ENCODE data around the gene VWA7. TPM values are rescaled to one million over a fixed set of nuclear protein-coding genes. Genes with fewer than 3 reads are reported as not detected.

Gene VWA7
- total RNA-seq, 3 donors from 2014 or later: under 0.01 to 1.6 TPM; not detected in 1

DNA sequence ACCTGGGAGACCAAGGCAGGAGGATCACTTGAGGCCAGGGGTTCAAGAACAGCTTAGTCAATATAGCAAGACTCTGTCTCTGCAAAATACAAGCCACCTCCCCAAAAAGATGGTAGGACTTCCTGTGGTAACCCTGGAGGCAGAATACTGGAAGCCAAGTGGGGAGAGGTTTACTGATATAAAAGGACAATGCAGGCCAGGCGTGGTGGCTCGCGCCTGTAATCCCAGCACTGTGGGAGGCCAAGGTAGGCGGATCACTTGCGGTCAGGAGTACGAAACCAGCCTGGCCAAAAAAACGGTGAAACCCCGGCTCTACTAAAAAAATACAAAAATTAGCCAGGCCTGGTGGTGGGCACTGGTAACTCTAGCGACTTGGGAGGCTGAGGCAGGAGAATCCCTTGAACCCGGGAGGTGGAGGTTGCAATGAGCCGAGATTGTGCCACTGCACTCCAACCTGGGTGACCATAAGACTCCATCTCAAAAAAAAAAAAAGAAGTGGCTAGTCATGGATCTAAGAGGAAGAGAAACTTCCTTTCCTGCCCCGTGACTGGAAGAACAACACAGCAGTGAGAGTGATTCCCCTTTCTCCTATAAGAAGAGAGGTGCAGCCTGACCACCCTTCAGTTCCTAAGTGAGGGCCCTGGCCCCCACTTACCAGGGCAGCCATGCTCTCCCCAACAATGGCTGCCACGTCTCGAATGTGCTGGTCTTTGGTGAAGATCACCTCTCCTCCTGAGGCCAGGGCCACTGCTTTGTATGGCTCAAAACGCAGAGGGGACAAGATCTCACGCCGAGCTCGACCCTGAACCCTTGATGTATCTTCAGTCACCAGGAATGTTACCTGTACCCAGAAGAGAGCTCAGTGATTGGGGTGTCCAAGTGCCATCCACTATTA is 8.5 kb downstream of the VWA7 start:
- DNase-seq (ENCODE audit: low spot score in 2 of 2): no peak
- Histone ChIP-seq H3K4me1 (no peaks in the 10 kb centered on the region), H3K27me3 (no peaks in the 10 kb centered on the region), H3K9me3 (no peaks in the 10 kb centered on the region), H3K4me3 (no peak overlapping the region), H3K36me3 (no peaks in the 10 kb centered on the region), H3K27ac (no peak overlapping the region)
- intact Hi-C loops (cut with DNase I; ENCODE audit: low total_unique reads): loop anchor here (10.0 kb wide), 1 partner anchor 64 kb away; the partner anchor contains the start of genes ABHD16A and LY6G6F
- TF ChIP-seq POLR2AphosphoS5 (IDR thresholded peaks at IDR 0.05) (no peak), POLR2A (IDR thresholded peaks at IDR 0.05) (no peak)
- TF ChIP-seq, protein P1, sequence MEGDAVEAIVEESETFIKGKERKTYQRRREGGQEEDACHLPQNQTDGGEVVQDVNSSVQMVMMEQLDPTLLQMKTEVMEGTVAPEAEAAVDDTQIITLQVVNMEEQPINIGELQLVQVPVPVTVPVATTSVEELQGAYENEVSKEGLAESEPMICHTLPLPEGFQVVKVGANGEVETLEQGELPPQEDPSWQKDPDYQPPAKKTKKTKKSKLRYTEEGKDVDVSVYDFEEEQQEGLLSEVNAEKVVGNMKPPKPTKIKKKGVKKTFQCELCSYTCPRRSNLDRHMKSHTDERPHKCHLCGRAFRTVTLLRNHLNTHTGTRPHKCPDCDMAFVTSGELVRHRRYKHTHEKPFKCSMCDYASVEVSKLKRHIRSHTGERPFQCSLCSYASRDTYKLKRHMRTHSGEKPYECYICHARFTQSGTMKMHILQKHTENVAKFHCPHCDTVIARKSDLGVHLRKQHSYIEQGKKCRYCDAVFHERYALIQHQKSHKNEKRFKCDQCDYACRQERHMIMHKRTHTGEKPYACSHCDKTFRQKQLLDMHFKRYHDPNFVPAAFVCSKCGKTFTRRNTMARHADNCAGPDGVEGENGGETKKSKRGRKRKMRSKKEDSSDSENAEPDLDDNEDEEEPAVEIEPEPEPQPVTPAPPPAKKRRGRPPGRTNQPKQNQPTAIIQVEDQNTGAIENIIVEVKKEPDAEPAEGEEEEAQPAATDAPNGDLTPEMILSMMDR (IDR thresholded peaks at IDR 0.05): no peak

DNA sequence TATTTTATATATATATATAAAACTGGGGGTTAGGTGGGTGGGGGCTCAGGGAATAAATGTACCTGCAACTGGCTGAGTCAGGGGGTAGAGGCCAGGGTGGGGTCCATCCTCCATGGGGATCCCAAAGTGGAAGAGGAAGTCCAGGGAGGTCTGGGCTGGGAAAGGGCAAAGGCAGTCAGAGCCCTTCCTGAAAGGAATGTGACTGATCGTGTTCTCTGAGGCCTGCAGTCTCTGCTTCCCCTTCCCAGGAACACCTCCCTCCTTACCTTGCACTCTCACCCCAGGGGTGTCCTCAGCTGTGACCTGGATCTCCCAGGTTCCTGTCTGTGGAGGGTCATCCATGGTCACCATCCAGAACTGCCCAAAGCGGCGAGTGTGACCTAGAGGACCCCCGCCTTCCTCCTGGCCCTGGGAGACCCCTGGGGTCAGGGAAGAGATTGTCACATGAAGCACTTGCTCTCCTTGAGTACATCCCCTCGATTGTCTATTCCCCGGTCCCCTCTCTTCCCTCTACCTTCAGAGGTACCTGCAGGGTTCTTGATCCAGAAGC is 10.0 kb downstream of the VWA7 start:
- TF ChIP-seq, protein P1 (IDR thresholded peaks at IDR 0.05): no peak
- TF ChIP-seq POLR2A (IDR thresholded peaks at IDR 0.05) (no peak), POLR2AphosphoS5 (IDR thresholded peaks at IDR 0.05) (no peak)
- DNase-seq (ENCODE audit: low spot score in 2 of 2): no peak
- no peaks in the 10 kb centered on the region for H3K27me3 ChIP-seq
- no peak overlapping the region for H3K27ac ChIP-seq
- H3K36me3 ChIP-seq: no peaks in the 10 kb centered on the region
- intact Hi-C loops (cut with DNase I; ENCODE audit: low total_unique reads): loop anchor here (10.0 kb wide), 1 partner anchor 62 kb away; the partner anchor contains the start of genes ABHD16A and LY6G6F
- no peak overlapping the region for H3K4me3 ChIP-seq
- no peaks in the 10 kb centered on the region for H3K9me3 ChIP-seq
- no peaks in the 10 kb centered on the region for H3K4me1 ChIP-seq

DNA sequence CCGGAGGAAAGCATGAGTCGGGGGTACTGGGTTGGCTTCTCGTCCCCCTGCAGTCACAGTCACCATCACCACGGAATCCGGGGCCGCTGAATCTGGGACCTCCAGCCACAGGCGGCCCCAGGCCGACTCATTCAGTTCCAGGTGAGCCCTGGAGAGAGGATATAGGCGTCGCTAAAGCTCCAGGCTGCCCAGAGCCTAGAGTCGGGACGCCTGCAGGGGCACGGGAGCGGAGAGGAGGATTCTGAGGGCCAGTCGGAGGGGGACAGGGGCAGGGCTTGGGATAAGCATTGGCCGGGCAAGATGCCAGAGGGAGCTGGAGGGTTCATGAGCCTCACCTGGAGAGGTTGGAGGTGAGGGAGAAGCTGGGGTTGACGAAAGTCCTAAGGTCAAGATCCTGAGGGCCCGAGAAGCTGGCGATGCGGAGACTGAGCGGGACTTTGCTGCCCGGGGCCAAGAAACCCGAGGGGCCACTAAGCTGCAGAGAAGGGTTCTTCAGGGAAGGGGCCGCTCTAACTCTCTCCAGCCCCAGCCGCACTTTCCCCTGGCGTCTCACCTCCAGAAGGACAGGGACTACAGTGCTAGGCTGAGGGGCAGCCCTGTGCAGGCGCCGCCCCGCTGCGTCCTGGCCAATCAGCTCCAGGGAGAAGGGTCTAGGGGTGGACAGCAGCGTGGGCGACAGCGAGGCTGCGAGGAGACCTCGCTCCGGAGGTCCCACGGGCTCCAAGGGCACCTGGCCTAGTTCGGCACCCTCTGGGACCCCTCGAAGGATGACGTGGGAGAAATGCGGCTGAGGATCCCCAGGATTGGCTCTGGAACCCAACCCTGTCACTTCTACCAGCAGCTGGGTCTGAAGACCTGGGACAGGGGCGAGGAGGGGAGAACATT is 11.0 kb downstream of the VWA7 start:
- no peak for DNase-seq (ENCODE audit: low spot score in 2 of 2)
- intact Hi-C loops (cut with DNase I; ENCODE audit: low total_unique reads): loop anchor here (10.0 kb wide), 1 partner anchor 61 kb away; the partner anchor contains the start of genes ABHD16A and LY6G6F
- no peaks in the 10 kb centered on the region for H3K27me3 ChIP-seq

DNA sequence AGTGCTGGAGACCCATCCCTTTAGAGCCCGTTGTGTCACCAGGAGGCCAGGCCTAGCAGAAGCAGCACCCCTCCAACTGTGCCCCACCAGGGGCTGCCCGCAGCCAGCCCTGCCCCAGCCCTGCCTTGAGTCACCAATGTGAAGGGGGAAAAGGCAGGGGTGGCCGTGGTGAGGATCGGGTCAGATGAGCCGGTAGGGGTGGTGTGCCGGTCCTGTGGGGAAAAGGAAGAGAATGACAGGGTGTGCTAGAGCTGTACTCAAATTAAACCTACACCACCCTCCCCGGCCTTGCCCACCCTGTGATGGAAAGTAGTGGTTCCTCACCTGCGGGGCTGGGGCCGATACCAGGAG is 11.6 kb downstream of the VWA7 start:
- H3K36me3 ChIP-seq: no peaks in the 10 kb centered on the region
- intact Hi-C loops (cut with DNase I; ENCODE audit: low total_unique reads): loop anchor here (10.0 kb wide), 1 partner anchor 61 kb away; the partner anchor contains the start of genes ABHD16A and LY6G6F
- no peak overlapping the region for H3K4me3 ChIP-seq
- no peaks in the 10 kb centered on the region for H3K4me1 ChIP-seq
- no peak for DNase-seq (ENCODE audit: low spot score in 2 of 2)
- TF ChIP-seq, protein P1 (IDR thresholded peaks at IDR 0.05): no peak
- TF ChIP-seq POLR2AphosphoS5 (IDR thresholded peaks at IDR 0.05): no peak
- TF ChIP-seq POLR2A (IDR thresholded peaks at IDR 0.05): no peak
- H3K27ac ChIP-seq: no peak overlapping the region
- no peaks in the 10 kb centered on the region for H3K9me3 ChIP-seq
- no peaks in the 10 kb centered on the region for H3K27me3 ChIP-seq

More for the DNA sequence above, 11.0 kb downstream of the VWA7 start:
- no peak overlapping the region for H3K27ac ChIP-seq
- no peaks in the 10 kb centered on the region for H3K36me3 ChIP-seq
- H3K4me3 ChIP-seq: peak overlapping the region in 2 of 3 donors; percentile 29 to 55
- H3K4me1 ChIP-seq: no peaks in the 10 kb centered on the region
- TF ChIP-seq POLR2AphosphoS5 (IDR thresholded peaks at IDR 0.05) (no peak), POLR2A (IDR thresholded peaks at IDR 0.05) (no peak)
- TF ChIP-seq, protein P1 (IDR thresholded peaks at IDR 0.05): no peak
- H3K9me3 ChIP-seq: no peaks in the 10 kb centered on the region
